ENCODE results near the gene FAM149B1.
"Not testable (repeated sequence)": the region's sequence is repeated elsewhere in the genome, so short reads cannot be mapped to it uniquely, and the experiment has no call there.

GRCh38 chr10:73258612-73259011 lies 90.7 kb downstream of the FAM149B1 start:
- TF ChIP-seq CTCF, POLR2A (IDR thresholded peaks at IDR 0.05): not testable (repeated sequence)

All from Peyer's patch (tissue), 4 donors.